NCI-H748 (cell line): ENCODE measurements around the gene IL36A.
A peak's percentile ranks its signal among the peaks of the same experiment; 100 is the strongest.

Experiments
- DNase-seq: peaks from one replicate; lab custom pipeline; 2025; ENCODE audit not compliant: unreplicated experiment; lab: John Stamatoyannopoulos, UW

Gene IL36A

GRCh38 chr2:113002677-113003076, 2.6 kb upstream of the IL36A start:
- DNase-seq: no peak

- DNase-seq: no peak
Observed at GRCh38 chr2:113007250-113007649, 2.0 kb downstream of the IL36A start.

GRCh38 chr2:113009622-113010021, 4.4 kb downstream of the IL36A start:
- no peak for DNase-seq

- DNase-seq: no peak
Observed at GRCh38 chr2:113010088-113010487, 4.8 kb downstream of the IL36A start.

GRCh38 chr2:113011108-113011507, 5.8 kb downstream of the IL36A start:
- DNase-seq: no peak

GRCh38 chr2:113012436-113013335, 7.4 kb downstream of the IL36A start:
- DNase-seq: no peak

- no peak for DNase-seq
Observed at GRCh38 chr2:113013336-113013661, 8.0 kb downstream of the IL36A start.

GRCh38 chr2:113014067-113014466, 8.8 kb downstream of the IL36A start:
- DNase-seq: no peak

GRCh38 chr2:113015042-113015441, 9.8 kb downstream of the IL36A start:
- no peak for DNase-seq

- DNase-seq: no peak
Observed at GRCh38 chr2:113015655-113016054, 10.4 kb downstream of the IL36A start.

GRCh38 chr2:113018509-113018908, 13.2 kb downstream of the IL36A start:
- DNase-seq: no peak

GRCh38 chr2:113021312-113021711, 16.1 kb downstream of the IL36A start:
- no peak for DNase-seq

GRCh38 chr2:113024764-113025163, 19.5 kb downstream of the IL36A start:
- DNase-seq: no peak

GRCh38 chr2:113025737-113026136, 20.5 kb downstream of the IL36A start:
- no peak for DNase-seq

- no peak for DNase-seq
Observed at GRCh38 chr2:113027691-113028090, 22.4 kb downstream of the IL36A start.

GRCh38 chr2:113028112-113028511, 22.9 kb downstream of the IL36A start:
- no peak for DNase-seq

- DNase-seq: no peak
Observed at GRCh38 chr2:113032737-113033136, 27.5 kb downstream of the IL36A start.

- DNase-seq: no peak
Observed at GRCh38 chr2:113034016-113034415, 28.8 kb downstream of the IL36A start.

- no peak for DNase-seq
Observed at GRCh38 chr2:113036763-113037162, 31.5 kb downstream of the IL36A start.

- no peak for DNase-seq
Observed at GRCh38 chr2:113038291-113038690, 33.0 kb downstream of the IL36A start.

- DNase-seq: no peak
Observed at GRCh38 chr2:113039158-113039557, 33.9 kb downstream of the IL36A start.

GRCh38 chr2:113039719-113040118, 34.5 kb downstream of the IL36A start:
- DNase-seq: no peak

GRCh38 chr2:113041871-113042270, 36.6 kb downstream of the IL36A start:
- peak; percentile 7 for DNase-seq
